Vagina (tissue), 2 donors: Measurements from ENCODE around the gene ARHGEF28. TPM values are rescaled to one million over a fixed set of nuclear protein-coding genes. Genes with fewer than 3 reads are reported as not detected.

ENCODE experiments used
- DNase-seq, 2 donors: peaks; one replicate each; pipeline ENCODE4 v3.0.0-alpha.2; 2017; ENCODE audit errors: extremely low spot score in 2 of 2
- H3K27ac ChIP-seq: fragments of 200-600 bp; sonication (generic); one replicate; pipeline ENCODE4 v1.5.1; 2019
- H3K27me3 ChIP-seq: fragments of 200-600 bp; sonication (generic); one replicate; pipeline ENCODE4 v1.5.1; 2019
- H3K36me3 ChIP-seq, 2 donors: fragments of 200-600 bp; sonication (generic); one replicate each; pipeline ENCODE4 v1.5.1; 2017 to 2019
- H3K4me1 ChIP-seq: fragments of 200-600 bp; sonication (generic); one replicate; pipeline ENCODE4 v1.5.1; 2019
- H3K4me3 ChIP-seq, 2 donors: fragments of 200-600 bp; sonication (generic); 1 replicate in 1 of 2; 2 replicates in 1 of 2; pipeline ENCODE4 v1.5.1; 2016 to 2019
- H3K9me3 ChIP-seq: fragments of 200-600 bp; sonication (generic); one replicate; pipeline ENCODE4 v1.5.1; 2019
- CTCF ChIP-seq, 3 experiments: fragments of 450-650 bp in 2 of 3; fragments of 200-600 bp in 1 of 3; sonication (generic) in 1 of 3; IDR thresholded peaks; one replicate each; pipeline ENCODE4 v1.5.1; 2017 to 2019; ENCODE audit warnings: antibody characterized with exemption in 3 of 3, mild to moderate bottlenecking in 2 of 3, moderate library complexity in 2 of 3
- POLR2A ChIP-seq, 2 donors: fragments of 450-650 bp; IDR thresholded peaks; one replicate each; pipeline ENCODE4 v1.6.1; 2017; ENCODE audit warnings: antibody characterized with exemption in 2 of 2, mild to moderate bottlenecking in 2 of 2, moderate library complexity in 2 of 2
- POLR2AphosphoS5 ChIP-seq, 2 donors: sonication (generic); formaldehyde crosslinking; IDR thresholded peaks; one replicate each; pipeline ENCODE4 v1.9.0; 2017; ENCODE audit warnings: antibody characterized with exemption in 2 of 2, mild to moderate bottlenecking in 2 of 2, low read depth in 1 of 2; ENCODE audit not compliant: insufficient read depth in 1 of 2
- intact Hi-C: fragments of 100-400 bp; cut with DNase I; formaldehyde crosslinking; loops from one replicate; pipeline ENCODE4 v1.15.1; 2023
- total RNA-seq: library from RNA; depleted of rRNA; stranded (reverse); fragments of >200 nt; gene quantifications from one replicate; pipeline ENCODE4 v1.2.3, GENCODE V29; 2016

ARHGEF28 gene
- total RNA-seq, 1 donor from 2014 or later, result 41.0 TPM

- no peaks in the 10 kb centered on the region for H3K36me3 ChIP-seq
- H3K4me3 ChIP-seq, result no peak overlapping the region
- no peak for DNase-seq
- no peak for TF ChIP-seq POLR2A (IDR thresholded peaks at IDR 0.05)
- no peak for TF ChIP-seq POLR2AphosphoS5 (IDR thresholded peaks at IDR 0.05; ENCODE audit: insufficient read depth in 1 of 2, low read depth in 1 of 2)
- no peak for TF ChIP-seq CTCF (IDR thresholded peaks at IDR 0.05)
- no peak overlapping the region for H3K27ac ChIP-seq
- H3K27me3 ChIP-seq, result no peaks in the 10 kb centered on the region
- peaks cover 12% of the 10 kb centered on the region for H3K4me1 ChIP-seq
- intact Hi-C loops, result no loop called here
- H3K9me3 ChIP-seq, result no peaks in the 10 kb centered on the region
Measured at GRCh38 chr5:73751254-73751914, 125.4 kb downstream of the ARHGEF28 start.

GRCh38 chr5:73754254-73754653 is 128.3 kb downstream of the ARHGEF28 start:
- TF ChIP-seq POLR2A (IDR thresholded peaks at IDR 0.05) (no peak), CTCF (IDR thresholded peaks at IDR 0.05) (no peak), POLR2AphosphoS5 (IDR thresholded peaks at IDR 0.05; ENCODE audit: insufficient read depth in 1 of 2, low read depth in 1 of 2) (no peak)
- Histone ChIP-seq H3K4me3 (no peak overlapping the region), H3K27ac (no peak overlapping the region), H3K9me3 (no peaks in the 10 kb centered on the region), H3K27me3 (no peaks in the 10 kb centered on the region), H3K36me3 (no peaks in the 10 kb centered on the region), H3K4me1 (peaks cover 12% of the 10 kb centered on the region)
- intact Hi-C loops, result no loop called here
- no peak for DNase-seq

GRCh38 chr5:73757416-73757815 is 131.4 kb downstream of the ARHGEF28 start:
- TF ChIP-seq POLR2AphosphoS5 (IDR thresholded peaks at IDR 0.05; ENCODE audit: insufficient read depth in 1 of 2, low read depth in 1 of 2) (no peak), POLR2A (IDR thresholded peaks at IDR 0.05) (no peak), CTCF (IDR thresholded peaks at IDR 0.05) (no peak)
- Histone ChIP-seq H3K4me3 (no peak overlapping the region), H3K27ac (no peak overlapping the region), H3K4me1 (no peaks in the 10 kb centered on the region), H3K27me3 (no peaks in the 10 kb centered on the region), H3K36me3 (no peaks in the 10 kb centered on the region), H3K9me3 (no peaks in the 10 kb centered on the region)
- no peak for DNase-seq
- intact Hi-C loops, result no loop called here

- H3K36me3 ChIP-seq, result no peaks in the 10 kb centered on the region
- no peak for DNase-seq
- no peak overlapping the region for H3K4me3 ChIP-seq
- H3K9me3 ChIP-seq, result no peaks in the 10 kb centered on the region
- TF ChIP-seq CTCF (IDR thresholded peaks at IDR 0.05) (no peak), POLR2A (IDR thresholded peaks at IDR 0.05) (no peak), POLR2AphosphoS5 (IDR thresholded peaks at IDR 0.05; ENCODE audit: insufficient read depth in 1 of 2, low read depth in 1 of 2) (no peak)
- no peaks in the 10 kb centered on the region for H3K4me1 ChIP-seq
- no peaks in the 10 kb centered on the region for H3K27me3 ChIP-seq
- intact Hi-C loops, result no loop called here
- H3K27ac ChIP-seq, result no peak overlapping the region
Measured at GRCh38 chr5:73759771-73760170, 133.8 kb downstream of the ARHGEF28 start.

GRCh38 chr5:73763300-73764032 is 137.5 kb downstream of the ARHGEF28 start:
- Histone ChIP-seq H3K4me3 (no peak overlapping the region), H3K4me1 (no peaks in the 10 kb centered on the region), H3K36me3 (no peaks in the 10 kb centered on the region), H3K27ac (no peak overlapping the region), H3K9me3 (peaks cover 4% of the 10 kb centered on the region), H3K27me3 (no peaks in the 10 kb centered on the region)
- intact Hi-C loops, result no loop called here
- TF ChIP-seq POLR2A (IDR thresholded peaks at IDR 0.05) (no peak), POLR2AphosphoS5 (IDR thresholded peaks at IDR 0.05; ENCODE audit: insufficient read depth in 1 of 2, low read depth in 1 of 2) (no peak), CTCF (IDR thresholded peaks at IDR 0.05) (no peak)
- no peak for DNase-seq
